Esophagus muscularis mucosa (tissue), 4 donors: Measurements from ENCODE around the gene LGSN. TPM values are rescaled to one million over a fixed set of nuclear protein-coding genes. Genes with fewer than 3 reads are reported as not detected.

Experiments used
- DNase-seq: peaks from one replicate; pipeline ENCODE4 v3.0.0-alpha.2; 2017; ENCODE audit errors: extremely low spot score
- H3K27ac ChIP-seq, 4 donors: fragments of 200-600 bp; sonication (generic); replicated peaks in 1 of 4; 1 replicate in 3 of 4; 2 replicates in 1 of 4; pipeline ENCODE4 v1.5.1; 2016 to 2019; ENCODE audit warnings: mild to moderate bottlenecking in 1 of 4
- H3K27me3 ChIP-seq, 4 donors: fragments of 200-600 bp; sonication (generic); one replicate each; pipeline versions ENCODE4 v1.5.1 to v1.6.0; 2016 to 2019
- H3K36me3 ChIP-seq, 4 donors: fragments of 200-600 bp; sonication (generic); one replicate each; pipeline ENCODE4 v1.5.1; 2016 to 2019
- H3K4me1 ChIP-seq, 4 donors: fragments of 200-600 bp; sonication (generic); one replicate each; pipeline ENCODE4 v1.5.1; 2016 to 2019
- H3K4me3 ChIP-seq, 4 donors: fragments of 200-600 bp; sonication (generic); 1 replicate in 2 of 4; 2 replicates in 2 of 4; pipeline ENCODE4 v1.5.1; 2016 to 2019; ENCODE audit warnings: mild to moderate bottlenecking in 4 of 4, moderate library complexity in 1 of 4
- H3K9me3 ChIP-seq, 4 donors: fragments of 200-600 bp; sonication (generic); 1 replicate in 3 of 4; 2 replicates in 1 of 4; pipeline ENCODE4 v1.5.1; 2016 to 2019
- CTCF ChIP-seq, 3 experiments: fragments of 200-600 bp in 2 of 3; fragments of 450-650 bp in 1 of 3; sonication (generic) in 2 of 3; IDR thresholded peaks; one replicate each; pipeline ENCODE4 v1.5.1; 2017 to 2019; ENCODE audit warnings: antibody characterized with exemption in 3 of 3, mild to moderate bottlenecking in 2 of 3, moderate library complexity in 1 of 3
- EP300 ChIP-seq: sonication (generic); formaldehyde crosslinking; IDR thresholded peaks from one replicate; pipeline ENCODE4 v1.6.1; 2017; ENCODE audit warnings: antibody characterized with exemption
- POLR2A ChIP-seq: fragments of 450-650 bp; IDR thresholded peaks from one replicate; pipeline ENCODE4 v1.6.1; 2017; ENCODE audit warnings: antibody characterized with exemption, moderate library complexity, mild to moderate bottlenecking, low read depth
- POLR2AphosphoS5 ChIP-seq, 2 donors: sonication (generic); formaldehyde crosslinking; IDR thresholded peaks; one replicate each; pipeline ENCODE4 v1.6.1; 2017; ENCODE audit warnings: antibody characterized with exemption in 2 of 2
- WGBS: methylation state at CpG from one replicate; pipeline ENCODE4 v1.1.5; 2018; 5-methylcytosine and 5-hydroxymethylcytosine counted together
- intact Hi-C: fragments of 100-400 bp; cut with DNase I; formaldehyde crosslinking; loops from one replicate; pipeline ENCODE4 v1.15.1; 2023
- total RNA-seq, 4 donors: library from RNA; depleted of rRNA; stranded (reverse); fragments of >200 nt; gene quantifications; one replicate each; pipeline versions ENCODE4 v1.1.0 to v1.2.1, GENCODE V29; 2016

LGSN gene
- total RNA-seq, 4 donors from 2014 or later: not detected

- WGBS: 35% methylated on average over 7 of the region's 7 CpGs
Observed at GRCh38 chr6:63352544-63353285, 32.9 kb upstream of the LGSN start.

GRCh38 chr6:63352069-63352543 lies 32.3 kb upstream of the LGSN start:
- no peaks in the 10 kb centered on the region for H3K27me3 ChIP-seq
- 74% methylated on average over 4 of the region's 4 CpGs for WGBS
- H3K4me1 ChIP-seq: peaks cover 0 to 4% (median 0%) of the 10 kb centered on the region in 4 donors
- intact Hi-C loops: loop anchor here (5.0 to 10.0 kb wide), 2 partner anchors 223 to 410 kb away; partner anchors contain the start of genes LOC128125822 and PTP4A1
- no peak for DNase-seq
- no peaks in the 10 kb centered on the region for H3K36me3 ChIP-seq
- no peak for TF ChIP-seq POLR2AphosphoS5 (IDR thresholded peaks at IDR 0.05)
- peak in 2 of 3 experiments; percentile 6 to 16 for TF ChIP-seq CTCF (IDR thresholded peaks at IDR 0.05)
- H3K27ac ChIP-seq: no peak overlapping the region
- H3K9me3 ChIP-seq: no peaks in the 10 kb centered on the region
- H3K4me3 ChIP-seq: no peak overlapping the region

More at GRCh38 chr6:63352544-63353285, 32.9 kb upstream of the LGSN start:
- Histone ChIP-seq H3K4me1 (peaks cover 0 to 4% (median 0%) of the 10 kb centered on the region in 4 donors), H3K36me3 (no peaks in the 10 kb centered on the region), H3K4me3 (no peak overlapping the region), H3K27me3 (no peaks in the 10 kb centered on the region), H3K27ac (no peak overlapping the region), H3K9me3 (no peaks in the 10 kb centered on the region)
- TF ChIP-seq CTCF (IDR thresholded peaks at IDR 0.05) (peak; percentile 33 to 49 (median 40)), POLR2A (no peak), EP300 (no peak), POLR2AphosphoS5 (IDR thresholded peaks at IDR 0.05) (no peak)
- intact Hi-C loops: loop anchor here (5.0 to 10.0 kb wide), 2 partner anchors 222 to 410 kb away; partner anchors contain the start of genes LOC128125822 and PTP4A1
- no peak for DNase-seq

DNA sequence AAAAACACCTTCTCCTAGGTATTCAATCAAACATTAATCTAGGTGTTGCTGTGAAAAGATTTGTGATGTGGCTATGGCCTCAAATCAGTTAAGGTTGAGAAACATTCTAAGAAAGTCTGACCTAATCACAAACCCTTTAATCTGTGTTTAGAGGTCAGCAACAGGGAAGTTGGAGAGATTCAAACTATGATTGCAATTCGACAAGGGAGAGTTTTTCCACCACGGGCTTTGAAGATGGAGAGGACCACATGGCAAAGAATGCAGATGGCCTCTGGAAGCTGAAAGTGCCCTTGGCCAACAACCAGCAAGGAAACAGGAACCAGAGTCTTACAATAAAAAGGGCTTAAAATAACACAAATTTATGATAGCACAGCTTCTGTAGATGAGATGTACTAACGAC lies 29.6 kb upstream of the LGSN start:
- no peaks in the 10 kb centered on the region for H3K36me3 ChIP-seq
- intact Hi-C loops: no loop called here
- DNase-seq: no peak
- WGBS: 70% methylated on average over 3 of the region's 3 CpGs
- H3K4me3 ChIP-seq: no peak overlapping the region
- H3K4me1 ChIP-seq: peaks cover 0 to 4% (median 0%) of the 10 kb centered on the region in 4 donors
- no peaks in the 10 kb centered on the region for H3K27me3 ChIP-seq
- no peak overlapping the region for H3K27ac ChIP-seq
- no peaks in the 10 kb centered on the region for H3K9me3 ChIP-seq
- TF ChIP-seq POLR2A: no peak
- TF ChIP-seq EP300: no peak
- TF ChIP-seq POLR2AphosphoS5 (IDR thresholded peaks at IDR 0.05): no peak
- no peak for TF ChIP-seq CTCF (IDR thresholded peaks at IDR 0.05)

- TF ChIP-seq CTCF (IDR thresholded peaks at IDR 0.05) (no peak), POLR2A (no peak), EP300 (no peak), POLR2AphosphoS5 (IDR thresholded peaks at IDR 0.05) (no peak)
- intact Hi-C loops: no loop called here
- H3K27me3 ChIP-seq: no peaks in the 10 kb centered on the region
- no peaks in the 10 kb centered on the region for H3K36me3 ChIP-seq
- no peak overlapping the region for H3K4me3 ChIP-seq
- H3K4me1 ChIP-seq: peaks cover 0 to 4% (median 0%) of the 10 kb centered on the region in 4 donors
- no peaks in the 10 kb centered on the region for H3K9me3 ChIP-seq
- H3K27ac ChIP-seq: no peak overlapping the region
- no peak for DNase-seq
- WGBS: 90% methylated on average over 3 of the region's 3 CpGs
Observed at GRCh38 chr6:63348836-63349235, 29.1 kb upstream of the LGSN start.
